Ramos (cell line): ENCODE results near the gene ZC3H13.
"Not testable (repeated sequence)": the region's sequence is repeated elsewhere in the genome, so short reads cannot be mapped to it uniquely, and the experiment has no call there.

Experiments used
- in situ Hi-C: fragments of 300-500 bp; cut with MboI; formaldehyde crosslinking; loops from one replicate; pipeline ENCODE4 v1.14.3; 2022; ENCODE audit warnings: low sequenced_read_pairs; ENCODE audit not compliant: unreplicated experiment

ZC3H13 gene

GRCh38 chr13:46016216-46016615, 36.3 kb downstream of the ZC3H13 start:
- in situ Hi-C loops: no loop called here

DNA sequence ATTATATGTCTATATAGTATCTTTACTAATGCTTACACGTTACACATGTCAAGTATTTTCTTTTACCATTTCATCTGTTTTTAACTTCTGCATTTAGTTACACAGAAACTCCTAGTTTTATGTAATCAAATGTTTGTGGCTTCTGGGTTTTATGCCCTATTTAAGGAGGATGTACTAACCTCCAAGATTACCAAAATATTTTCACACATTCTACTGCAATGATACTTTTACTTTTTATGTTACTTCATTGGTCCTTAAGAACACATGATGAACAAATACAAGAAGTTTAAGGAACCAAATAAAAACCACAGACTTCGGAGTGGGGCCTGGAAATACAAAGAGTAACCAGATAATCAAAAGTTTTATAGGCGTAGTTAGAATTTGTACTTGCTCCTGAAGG, 37.2 kb downstream of the ZC3H13 start:
- in situ Hi-C loops: no loop called here

GRCh38 chr13:46012404-46012803, 40.1 kb downstream of the ZC3H13 start:
- in situ Hi-C loops: no loop called here

DNA sequence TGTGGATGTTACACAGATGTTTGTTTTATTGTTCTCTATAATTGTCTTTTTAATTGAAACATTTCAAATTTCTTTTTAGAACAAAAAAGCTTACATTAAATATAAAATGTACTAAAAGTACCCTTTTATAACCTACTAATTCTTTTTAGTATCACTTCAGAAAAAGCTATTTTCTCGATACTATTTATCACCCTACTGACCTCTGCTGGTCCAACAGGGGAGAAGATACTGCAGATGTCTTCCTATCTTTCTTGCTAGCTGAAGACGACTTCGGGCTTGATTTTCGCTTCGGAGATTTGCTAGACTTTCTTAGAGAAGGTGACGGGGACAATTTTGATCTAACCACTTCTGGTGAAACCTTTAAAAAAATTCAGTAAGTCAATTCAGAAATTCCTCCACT, 42.4 kb downstream of the ZC3H13 start:
- in situ Hi-C loops: no loop called here

- in situ Hi-C loops: no loop called here
Observed at GRCh38 chr13:46008631-46009030, 43.9 kb downstream of the ZC3H13 start.

- in situ Hi-C loops: no loop called here
Observed at GRCh38 chr13:46006688-46007452, 45.7 kb downstream of the ZC3H13 start.

- in situ Hi-C loops: no loop called here
Observed at GRCh38 chr13:46004491-46004890, 48.1 kb downstream of the ZC3H13 start.

DNA sequence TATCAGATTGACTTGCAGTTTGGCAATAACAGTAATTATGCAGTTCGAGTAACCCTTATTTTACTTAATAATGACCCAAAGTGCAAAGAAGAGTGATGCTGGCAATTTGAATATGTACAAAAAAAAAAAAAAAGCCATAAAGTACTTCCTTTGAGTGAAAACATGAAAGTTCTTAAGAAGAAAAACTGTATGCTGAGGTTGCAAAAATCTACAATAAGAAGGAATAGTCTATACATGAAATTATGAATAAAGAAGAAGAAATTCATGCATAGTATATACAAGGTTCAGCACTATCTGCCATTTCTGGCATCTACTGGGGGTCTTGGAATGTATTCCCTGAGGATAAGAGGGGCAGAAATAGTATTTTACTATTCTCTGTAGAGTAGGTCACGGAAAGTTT, 55.9 kb downstream of the ZC3H13 start:
- in situ Hi-C loops: no loop called here

GRCh38 chr13:45995245-45995644, 57.3 kb downstream of the ZC3H13 start:
- in situ Hi-C loops: no loop called here

GRCh38 chr13:45994752-45995151, 57.8 kb downstream of the ZC3H13 start:
- in situ Hi-C loops: no loop called here

GRCh38 chr13:45989607-45990006, 62.9 kb downstream of the ZC3H13 start:
- in situ Hi-C loops: no loop called here

- in situ Hi-C loops: not testable (repeated sequence)
Observed at GRCh38 chr13:45981127-45981526, 71.4 kb downstream of the ZC3H13 start.

DNA sequence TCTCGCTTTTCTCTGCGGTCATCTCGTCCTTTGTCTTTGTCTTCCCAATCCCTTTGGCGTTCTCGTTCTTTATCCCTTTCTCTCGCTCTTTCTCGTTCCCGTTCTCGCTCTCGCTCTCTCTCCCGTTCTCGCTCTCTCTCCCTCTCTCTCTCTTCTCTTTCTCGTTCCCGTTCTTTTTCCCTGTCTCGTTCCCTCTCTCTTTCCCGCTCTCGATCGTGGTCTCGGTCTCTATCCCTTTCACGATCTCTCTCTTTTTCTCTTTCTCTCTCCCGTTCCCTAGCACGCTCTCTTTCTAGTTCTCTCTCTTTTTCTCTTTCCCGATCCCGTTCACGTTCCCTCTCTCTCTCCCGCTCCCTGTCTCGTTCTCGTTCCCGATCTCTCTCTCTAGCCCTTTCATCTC, 77.2 kb downstream of the ZC3H13 start:
- in situ Hi-C loops: no loop called here

DNA sequence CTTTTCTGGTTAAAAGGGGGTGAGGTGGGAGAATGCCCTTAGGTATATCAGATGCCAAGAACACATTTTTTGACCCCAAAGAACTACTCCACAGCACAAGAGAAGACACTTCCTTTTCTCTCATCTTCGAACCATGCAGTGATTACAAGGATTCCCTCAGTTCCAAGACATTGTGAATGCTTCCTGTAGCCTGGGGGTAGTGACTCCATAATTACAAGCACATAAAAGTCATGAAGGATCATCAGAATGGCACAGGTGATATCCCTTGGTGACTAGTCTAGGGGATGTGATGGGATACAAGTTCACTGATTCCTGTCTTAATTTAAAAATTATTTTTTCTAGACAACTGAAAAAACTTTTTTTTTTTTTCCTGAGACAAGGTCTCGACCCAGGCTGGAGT, 78.0 kb downstream of the ZC3H13 start:
- in situ Hi-C loops: no loop called here

DNA sequence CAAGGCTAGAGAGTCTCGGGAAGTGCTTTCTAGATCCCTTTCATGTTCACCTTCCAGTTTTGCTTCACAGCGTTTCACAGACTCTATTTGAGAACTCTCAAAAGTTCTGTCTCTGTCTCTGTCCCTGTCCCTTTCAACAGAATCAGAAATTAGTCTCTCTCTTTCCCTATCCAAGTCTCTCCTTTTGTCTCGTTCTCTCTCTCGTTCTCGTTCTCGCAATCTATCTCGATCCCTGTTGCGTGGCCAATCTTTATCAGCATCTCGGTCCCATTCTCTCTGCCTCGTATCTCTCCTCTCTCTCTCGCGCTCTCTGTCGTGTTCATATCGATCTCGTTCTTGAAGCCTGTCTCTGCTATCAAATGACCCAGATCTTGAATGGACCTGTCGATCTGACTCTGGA, 85.0 kb downstream of the ZC3H13 start:
- in situ Hi-C loops: no loop called here

- in situ Hi-C loops: no loop called here
Observed at GRCh38 chr13:45966715-45967114, 85.8 kb downstream of the ZC3H13 start.

DNA sequence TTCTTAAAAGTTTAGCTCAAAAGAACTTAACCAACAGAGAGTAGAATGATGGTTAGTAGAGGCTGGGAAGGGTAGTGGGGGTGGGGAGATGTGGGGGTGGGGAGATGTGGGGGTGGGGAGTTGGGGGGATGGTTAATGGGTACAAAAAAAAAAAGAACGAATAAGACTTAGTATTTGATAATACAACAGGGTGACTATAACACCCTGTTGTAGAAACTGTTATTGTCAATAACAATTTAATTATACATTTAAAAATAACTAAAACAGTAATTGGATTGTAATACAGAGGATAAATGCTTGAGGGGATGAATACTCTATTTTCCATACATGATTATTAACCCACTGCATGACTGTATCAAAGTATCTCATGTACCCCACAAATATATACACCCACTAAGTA, 91.1 kb downstream of the ZC3H13 start:
- in situ Hi-C loops: no loop called here

DNA sequence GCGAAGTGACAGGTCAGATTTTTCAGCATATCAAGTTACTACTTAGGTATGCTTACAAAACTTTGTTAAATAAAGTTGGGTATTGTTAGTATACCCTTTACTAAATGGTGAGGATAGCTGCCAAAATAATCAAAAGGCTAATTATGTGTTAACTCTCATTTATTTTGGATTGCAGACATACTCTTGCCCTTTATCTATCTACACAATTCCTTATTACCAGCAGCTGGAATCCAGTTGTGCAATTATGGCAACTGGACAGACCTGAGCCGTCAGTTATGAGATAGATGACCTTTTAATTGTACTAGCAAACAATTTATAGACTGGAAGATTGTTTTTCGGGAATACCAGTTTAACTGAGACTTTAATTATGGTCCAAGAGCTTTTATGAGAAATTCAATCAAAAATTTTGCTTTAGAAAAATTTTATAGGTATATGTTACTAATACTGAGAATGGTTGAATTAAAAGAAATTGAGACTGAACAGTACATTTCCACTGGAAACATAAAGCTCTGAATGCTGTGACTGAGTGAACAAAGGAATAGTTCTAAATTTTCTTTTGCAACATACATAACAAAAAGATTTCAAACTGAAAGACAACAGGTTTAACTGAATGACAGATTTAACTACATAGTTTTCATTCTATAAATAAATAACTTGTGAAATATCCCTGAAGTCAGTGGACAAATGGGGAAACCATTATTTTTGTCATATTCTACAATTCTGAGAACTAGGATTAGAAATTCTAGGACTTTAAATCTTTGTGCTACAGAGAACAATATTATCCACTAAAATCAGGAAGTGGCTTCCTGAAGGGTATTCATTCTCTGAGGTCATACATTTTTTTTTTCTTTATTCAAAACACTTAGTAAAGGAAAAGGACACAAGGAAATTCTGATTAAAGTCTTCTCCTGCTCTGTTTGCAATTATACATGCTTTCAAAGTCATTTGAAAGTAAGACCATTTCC, 97.4 kb downstream of the ZC3H13 start:
- in situ Hi-C loops: no loop called here

GRCh38 chr13:45953082-45953481, 99.5 kb downstream of the ZC3H13 start:
- in situ Hi-C loops: no loop called here

DNA sequence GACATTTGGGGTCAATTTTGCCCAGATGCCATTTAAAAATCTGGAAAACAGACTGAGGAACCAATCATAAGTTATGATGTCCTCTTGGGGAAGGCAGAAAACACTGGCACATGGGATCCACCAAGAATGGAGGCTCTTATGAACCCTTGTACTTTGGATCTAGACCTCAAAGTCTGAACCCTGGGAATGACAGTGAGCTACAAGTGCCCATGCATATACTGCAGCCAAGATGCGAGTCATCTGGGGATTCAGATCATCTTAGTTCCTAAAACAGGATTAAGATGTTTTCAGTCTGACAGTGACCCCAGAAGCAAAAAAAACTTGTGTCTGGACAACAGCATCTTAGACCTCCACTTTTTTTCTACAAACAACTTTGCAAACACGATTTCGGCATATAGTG, 100.8 kb downstream of the ZC3H13 start:
- in situ Hi-C loops: no loop called here

GRCh38 chr13:45951166-45951565, 101.4 kb downstream of the ZC3H13 start:
- in situ Hi-C loops: no loop called here
